Vagina (tissue), 2 donors: Measurements from ENCODE around the gene CACNB1.

Experiments
- POLR2AphosphoS5 ChIP-seq, 2 donors: sonication (generic); formaldehyde crosslinking; IDR thresholded peaks; one replicate each; pipeline ENCODE4 v1.9.0; 2017; ENCODE audit warnings: antibody characterized with exemption in 2 of 2, mild to moderate bottlenecking in 2 of 2, low read depth in 1 of 2; ENCODE audit not compliant: insufficient read depth in 1 of 2
- TF ChIP-seq, protein P1 (sequence below), 3 experiments: fragments of 450-650 bp in 2 of 3; fragments of 200-600 bp in 1 of 3; sonication (generic) in 1 of 3; IDR thresholded peaks; one replicate each; pipeline ENCODE4 v1.5.1; 2017 to 2019; ENCODE audit warnings: antibody characterized with exemption in 3 of 3, mild to moderate bottlenecking in 2 of 3, moderate library complexity in 2 of 3

DNA sequence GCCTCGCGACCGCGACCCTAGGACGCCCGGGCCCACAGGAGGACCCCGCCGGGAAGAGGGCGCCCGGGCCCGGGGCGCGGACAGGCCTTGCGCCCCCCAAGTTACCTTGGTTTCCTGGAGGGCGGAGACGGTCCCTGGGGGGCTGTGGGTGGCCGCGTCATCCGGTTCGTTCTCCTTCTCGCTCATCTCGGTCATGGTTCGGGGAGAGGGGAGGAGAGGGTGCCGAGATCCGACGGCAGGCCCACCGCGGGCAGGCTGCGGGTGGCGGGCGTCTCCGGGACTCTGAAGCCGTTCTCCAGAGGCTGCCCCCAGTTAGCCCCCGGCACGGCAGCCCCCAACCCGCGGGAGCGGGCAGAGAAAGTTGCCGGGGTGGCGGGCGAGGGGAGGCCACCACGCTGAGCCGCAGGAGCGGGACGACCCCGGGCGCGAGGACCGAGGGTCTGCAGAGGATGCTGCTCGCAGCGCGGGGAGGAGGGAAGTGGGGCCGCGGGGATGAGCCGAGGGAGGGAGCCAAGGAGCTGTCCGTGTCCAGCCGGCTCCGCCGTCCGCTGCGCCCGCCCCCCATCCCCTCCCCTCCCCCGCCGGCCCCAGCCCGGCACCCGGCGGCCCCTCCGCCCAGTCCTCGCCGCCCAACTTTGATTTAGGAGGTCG, 28.0 kb upstream of the CACNB1 start, which contains the start of gene STAC2:
- TF ChIP-seq, protein P1, sequence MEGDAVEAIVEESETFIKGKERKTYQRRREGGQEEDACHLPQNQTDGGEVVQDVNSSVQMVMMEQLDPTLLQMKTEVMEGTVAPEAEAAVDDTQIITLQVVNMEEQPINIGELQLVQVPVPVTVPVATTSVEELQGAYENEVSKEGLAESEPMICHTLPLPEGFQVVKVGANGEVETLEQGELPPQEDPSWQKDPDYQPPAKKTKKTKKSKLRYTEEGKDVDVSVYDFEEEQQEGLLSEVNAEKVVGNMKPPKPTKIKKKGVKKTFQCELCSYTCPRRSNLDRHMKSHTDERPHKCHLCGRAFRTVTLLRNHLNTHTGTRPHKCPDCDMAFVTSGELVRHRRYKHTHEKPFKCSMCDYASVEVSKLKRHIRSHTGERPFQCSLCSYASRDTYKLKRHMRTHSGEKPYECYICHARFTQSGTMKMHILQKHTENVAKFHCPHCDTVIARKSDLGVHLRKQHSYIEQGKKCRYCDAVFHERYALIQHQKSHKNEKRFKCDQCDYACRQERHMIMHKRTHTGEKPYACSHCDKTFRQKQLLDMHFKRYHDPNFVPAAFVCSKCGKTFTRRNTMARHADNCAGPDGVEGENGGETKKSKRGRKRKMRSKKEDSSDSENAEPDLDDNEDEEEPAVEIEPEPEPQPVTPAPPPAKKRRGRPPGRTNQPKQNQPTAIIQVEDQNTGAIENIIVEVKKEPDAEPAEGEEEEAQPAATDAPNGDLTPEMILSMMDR (IDR thresholded peaks at IDR 0.05) = no peak
- TF ChIP-seq POLR2AphosphoS5 (IDR thresholded peaks at IDR 0.05; ENCODE audit: insufficient read depth in 1 of 2, low read depth in 1 of 2) = peak in 1 of 2 donors; percentile 7
